ENCODE results near the gene GPR15. TPM values are rescaled to one million over a fixed set of nuclear protein-coding genes. Genes with fewer than 3 reads are reported as not detected.
A peak's percentile ranks its signal among the peaks of the same experiment; 100 is the strongest.

GPR15 gene
- total RNA-seq, 2 experiments from 2014 or later = 1.1 to 1.3 TPM

DNA sequence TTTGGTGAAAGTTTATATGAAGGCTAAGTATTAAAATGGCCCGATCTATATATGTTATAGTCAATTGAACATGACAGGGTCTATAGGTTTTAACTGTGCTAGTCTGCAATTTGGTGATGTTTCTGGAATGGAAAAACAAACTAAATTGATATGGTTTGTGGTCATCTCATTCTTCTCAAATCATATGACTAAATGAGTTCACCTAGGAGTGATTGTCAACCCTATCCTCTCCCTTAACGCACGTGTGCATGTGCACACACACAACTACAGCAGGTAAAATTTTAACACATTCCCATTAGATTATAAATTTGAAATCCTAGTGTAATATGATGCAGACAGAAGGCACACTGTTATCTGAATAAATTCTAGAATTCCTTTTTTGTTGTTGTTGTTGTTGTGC, 18.0 kb upstream of the GPR15 start:
- ChIA-PET POLR2A (interaction anchor here (0.7 kb wide), 1 partner anchor 9 kb away, joined by 3 read pairs; the partner anchor contains the start of gene CLDND1), CTCF (interaction anchor here (0.6 kb wide), 1 partner anchor 10 kb away, joined by 3 read pairs; no protein-coding TSS in a partner anchor)
- intact Hi-C loops (cut with DNase I, micrococcal nuclease) = no loop called here
- peaks cover 38% of the 10 kb centered on the region for H3K4me1 Mint-ChIP-seq
- ATAC-seq = peak; percentile 34
- no peak overlapping the region for H3K4me3 Mint-ChIP-seq
- no peaks in the 10 kb centered on the region for H3K27me3 Mint-ChIP-seq
- no peak for DNase-seq
- H3K9me3 Mint-ChIP-seq (ENCODE audit: low read depth) = no peaks in the 10 kb centered on the region
- peak overlapping the region; percentile 37 for H3K27ac Mint-ChIP-seq
- peaks cover 59% of the 10 kb centered on the region for H3K36me3 Mint-ChIP-seq (ENCODE audit: low read depth)

DNA sequence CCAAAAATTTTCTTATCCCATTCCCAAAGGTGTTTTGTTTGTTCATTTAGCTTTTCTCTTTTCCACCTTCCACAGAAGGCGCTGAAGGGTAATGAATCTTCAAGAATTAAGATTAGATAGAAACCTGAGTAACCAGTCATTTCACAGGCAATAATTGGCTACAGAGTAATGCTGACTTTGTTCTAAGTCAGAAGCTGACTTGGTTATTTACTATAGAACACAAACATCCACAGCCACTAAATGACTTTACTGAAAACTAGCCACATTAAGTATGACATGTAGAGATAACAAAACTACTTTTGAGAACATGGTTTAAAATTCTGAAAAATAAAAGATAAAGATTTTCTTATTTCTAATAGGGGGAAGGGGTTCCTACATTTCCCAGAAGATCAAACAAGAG, 16.8 kb upstream of the GPR15 start:
- peaks cover 67% of the 10 kb centered on the region for H3K36me3 Mint-ChIP-seq (ENCODE audit: low read depth)
- CTCF ChIA-PET = interaction anchor here (0.6 kb wide), 1 partner anchor 219 kb away, joined by 3 read pairs; no protein-coding TSS in a partner anchor
- no peaks in the 10 kb centered on the region for H3K9me3 Mint-ChIP-seq (ENCODE audit: low read depth)
- POLR2A ChIA-PET = no interaction called here
- no peaks in the 10 kb centered on the region for H3K27me3 Mint-ChIP-seq
- H3K4me3 Mint-ChIP-seq = no peak overlapping the region
- peaks cover 49% of the 10 kb centered on the region for H3K4me1 Mint-ChIP-seq
- intact Hi-C loops (cut with DNase I, micrococcal nuclease) = no loop called here
- ATAC-seq (peak; percentile 43), DNase-seq (no peak)
- H3K27ac Mint-ChIP-seq = no peak overlapping the region

DNA sequence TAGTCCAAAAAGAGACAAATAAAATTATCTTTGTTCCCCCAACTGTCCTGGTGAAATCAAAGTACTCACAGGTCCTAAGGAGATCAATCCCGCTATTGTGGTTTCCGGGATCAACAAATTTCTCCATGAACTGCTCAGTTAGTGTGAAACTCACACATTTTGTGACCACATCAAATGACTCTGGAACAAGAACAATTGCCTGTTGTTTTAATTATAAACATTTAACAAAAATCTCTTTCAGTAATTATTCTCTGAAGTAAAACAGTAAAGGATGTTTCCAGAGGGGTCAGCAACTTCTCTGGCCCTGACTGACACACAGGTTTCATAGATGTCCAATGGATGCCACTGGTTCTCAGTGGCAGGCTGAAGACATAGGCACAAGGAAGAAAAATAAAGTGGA, 13.0 kb upstream of the GPR15 start:
- Mint-ChIP-seq H3K27ac (peak overlapping the region; percentile 81), H3K4me1 (peaks cover 67% of the 10 kb centered on the region), H3K36me3 (ENCODE audit: low read depth) (peaks cover 69% of the 10 kb centered on the region), H3K4me3 (peak overlapping the region; percentile 95), H3K27me3 (no peaks in the 10 kb centered on the region), H3K9me3 (ENCODE audit: low read depth) (no peaks in the 10 kb centered on the region)
- CTCF ChIA-PET = interaction anchor here (0.6 to 1.3 kb wide), 2 partner anchors 39 to 1901 kb away, joined by 3 read pairs; no protein-coding TSS in a partner anchor
- POLR2A ChIA-PET = interaction anchor here (0.6 to 1.6 kb wide), 3 partner anchors 38 to 393 kb away, joined by 3 read pairs; partner anchors contain the start of gene CPOX
- DNase-seq (no peak), ATAC-seq (no peak)
- intact Hi-C loops (cut with DNase I, micrococcal nuclease) = no loop called here

DNA sequence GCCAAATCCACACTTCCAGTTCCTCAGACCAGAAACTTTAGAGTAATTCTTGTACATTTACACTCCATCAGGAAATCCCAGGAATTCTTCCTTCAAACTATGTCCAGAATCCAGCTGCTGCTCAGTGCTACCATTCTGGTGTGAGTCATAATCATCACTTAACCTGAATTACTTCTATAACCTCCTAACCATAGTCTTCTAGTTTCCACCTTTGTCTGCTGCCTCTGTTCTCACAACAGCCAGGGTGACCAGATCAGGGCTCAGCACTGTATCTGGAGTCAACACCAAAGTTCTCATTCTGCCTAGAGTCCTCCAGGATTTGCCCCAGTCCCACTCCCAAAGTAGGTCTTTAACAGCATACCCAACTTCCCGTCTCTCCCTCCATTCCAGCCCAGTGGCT, 12.4 kb upstream of the GPR15 start:
- Mint-ChIP-seq H3K27me3 (no peaks in the 10 kb centered on the region), H3K27ac (peak overlapping the region; percentile 81), H3K4me3 (peak overlapping the region; percentile 95), H3K4me1 (peaks cover 69% of the 10 kb centered on the region), H3K36me3 (ENCODE audit: low read depth) (peaks cover 64% of the 10 kb centered on the region), H3K9me3 (ENCODE audit: low read depth) (no peaks in the 10 kb centered on the region)
- POLR2A ChIA-PET = interaction anchor here (0.6 to 1.6 kb wide), 2 partner anchors 38 to 43 kb away, joined by 3 read pairs; no protein-coding TSS in a partner anchor
- peak; percentile 14 for DNase-seq
- CTCF ChIA-PET = interaction anchor here (1.1 kb wide), 1 partner anchor 17 kb away, joined by 3 read pairs; no protein-coding TSS in a partner anchor
- no peak for ATAC-seq
- intact Hi-C loops (cut with DNase I, micrococcal nuclease) = no loop called here

DNA sequence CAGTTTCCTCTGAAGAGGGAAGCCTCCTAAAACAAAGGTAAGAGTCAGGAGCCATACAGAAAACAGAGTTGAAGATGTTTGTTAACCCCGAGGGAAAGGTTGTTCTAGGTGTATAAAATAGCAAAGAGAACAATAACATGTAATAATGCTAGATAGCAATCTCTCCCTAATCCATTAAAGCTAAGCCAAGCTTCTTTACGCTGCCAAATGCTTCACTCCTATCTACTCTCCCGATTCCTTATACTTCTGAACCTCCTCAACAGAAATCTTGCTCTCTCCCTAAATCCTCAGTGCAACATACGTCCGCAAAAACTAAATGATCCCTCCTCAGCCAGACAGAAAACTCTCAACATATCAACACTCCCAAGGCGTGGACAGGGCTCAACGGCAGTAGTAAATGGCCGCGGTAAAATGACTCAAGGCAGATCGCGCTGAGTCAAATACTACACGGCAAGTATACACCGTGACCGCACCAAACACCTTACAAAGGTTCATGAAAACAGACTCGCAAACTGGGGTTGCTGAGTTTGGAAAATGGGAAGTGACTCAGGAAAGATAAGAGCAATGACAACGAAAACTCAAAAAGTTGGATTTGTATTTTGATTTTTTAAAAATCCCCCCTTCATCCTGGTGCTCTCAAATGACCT, 9.8 kb upstream of the GPR15 start:
- Mint-ChIP-seq H3K36me3 (ENCODE audit: low read depth) (peaks cover 47% of the 10 kb centered on the region), H3K4me3 (peak overlapping the region; percentile 95), H3K27ac (peak overlapping the region; percentile 95), H3K27me3 (no peaks in the 10 kb centered on the region), H3K9me3 (ENCODE audit: low read depth) (no peaks in the 10 kb centered on the region), H3K4me1 (peaks cover 65% of the 10 kb centered on the region)
- ATAC-seq (peak; percentile 65), DNase-seq (peak; percentile 78)
- POLR2A ChIA-PET = interaction anchor here (0.6 to 1.6 kb wide), 7 partner anchors 8 to 43 kb away, joined by 3 to 16 read pairs (median 4); no protein-coding TSS in a partner anchor
- CTCF ChIA-PET = interaction anchor here (0.8 to 3.2 kb wide), 6 partner anchors 15 to 76 kb away, joined by 3 to 11 read pairs (median 6); partner anchors contain the start of gene CPOX
- intact Hi-C loops (cut with DNase I, micrococcal nuclease) = loop anchor here (1.0 to 10.0 kb wide), 10 partner anchors 34 to 1295 kb away; partner anchors contain the start of genes CMSS1 (in 2 of the 2), CPOX (in 2 of the 2), ARL6 (in 1 of the 2) and CRYBG3 (in 1 of the 2)

DNA sequence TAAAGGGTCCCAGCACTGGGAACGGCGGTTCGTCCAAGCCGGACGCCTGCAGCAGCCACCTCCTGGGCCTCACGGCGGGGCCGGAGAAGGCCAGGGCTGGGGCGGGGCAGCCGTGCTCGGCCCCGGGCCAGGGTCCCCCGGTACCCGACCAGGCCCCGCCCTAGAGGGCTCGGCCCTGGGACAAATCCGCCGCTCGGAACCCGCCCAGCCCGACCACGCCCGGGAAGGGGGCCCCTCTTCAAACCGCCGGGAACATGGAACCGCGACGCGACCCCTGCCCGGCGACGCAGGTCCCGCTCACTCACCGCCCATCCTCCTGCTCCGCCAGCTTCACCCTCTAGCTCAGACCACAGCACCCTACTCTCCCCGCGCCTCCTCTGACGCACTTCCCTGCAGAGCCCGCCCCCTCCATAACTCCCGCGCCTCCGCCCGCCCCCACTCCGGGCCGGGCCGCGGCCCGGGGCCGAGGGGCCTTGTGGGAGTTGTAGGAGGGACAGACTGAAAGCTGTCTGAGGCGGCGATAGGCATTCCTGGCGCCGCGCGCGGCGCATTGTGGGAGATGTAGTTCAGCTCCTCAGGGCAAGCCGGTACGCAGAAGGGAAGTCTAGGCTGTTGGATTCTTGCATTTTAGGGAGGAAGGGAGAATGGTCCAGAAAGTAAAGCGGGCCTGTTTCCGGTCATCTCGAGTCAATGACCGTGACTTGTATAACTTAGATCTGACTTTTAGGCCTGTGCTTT, 9.1 kb upstream of the GPR15 start, which contains the start of gene CLDND1:
Gene CLDND1 (minus strand): TSS at position 359 of the 738 bp plus-strand sequence. CDS start 1,478 bp downstream, outside the sequence.
- peak; percentile 97 for DNase-seq

DNA sequence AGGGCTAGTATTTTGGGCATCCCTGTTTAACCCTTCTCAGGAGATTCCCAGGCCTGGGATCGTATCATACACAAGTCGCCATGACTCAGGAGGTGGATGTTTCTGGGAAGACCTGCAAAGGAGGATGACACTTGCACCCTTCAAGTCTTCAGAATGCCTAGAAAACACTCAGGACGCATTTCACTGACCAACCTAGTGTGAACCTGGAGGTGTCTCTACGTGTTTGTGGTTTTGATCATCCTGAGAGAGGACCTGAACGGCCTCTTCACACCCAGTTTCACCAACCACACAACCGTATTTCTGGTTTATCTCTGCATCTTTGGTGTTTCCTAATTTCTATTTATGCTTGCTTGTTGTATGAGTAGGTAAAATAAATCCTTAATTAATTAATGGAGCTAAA, 6.3 kb upstream of the GPR15 start:
- intact Hi-C loops (cut with DNase I, micrococcal nuclease) = loop anchor here (5.0 to 10.0 kb wide), 3 partner anchors 377 to 701 kb away; partner anchors contain the start of genes CRYBG3 (in 1 of the 2) and DCBLD2 (in 1 of the 2)
- no peak for DNase-seq

More for the DNA sequence above, 9.1 kb upstream of the GPR15 start, which contains the start of gene CLDND1:
- ATAC-seq = peak; percentile 94
- intact Hi-C loops (cut with DNase I, micrococcal nuclease) = loop anchor here (1.0 to 10.0 kb wide), 11 partner anchors 14 to 1295 kb away; partner anchors contain the start of genes CMSS1 (in 2 of the 2), CPOX (in 2 of the 2), ARL6 (in 1 of the 2) and CRYBG3 (in 1 of the 2)
- ChIA-PET POLR2A (interaction anchor here (0.6 to 1.6 kb wide), 10 partner anchors 9 to 485 kb away, joined by 3 to 16 read pairs (median 4); partner anchors contain the start of genes CPOX and GPR15), CTCF (interaction anchor here (0.5 to 3.2 kb wide), 10 partner anchors 10 to 186 kb away, joined by 3 to 11 read pairs (median 4); partner anchors contain the start of gene CPOX)
- Mint-ChIP-seq H3K4me1 (peaks cover 66% of the 10 kb centered on the region), H3K27me3 (no peaks in the 10 kb centered on the region), H3K27ac (peak within 1 kb of the TSS; percentile 95), H3K9me3 (ENCODE audit: low read depth) (no peaks in the 10 kb centered on the region), H3K4me3 (peak within 1 kb of the TSS; percentile 95), H3K36me3 (ENCODE audit: low read depth) (peaks cover 45% of the 10 kb centered on the region)

DNA sequence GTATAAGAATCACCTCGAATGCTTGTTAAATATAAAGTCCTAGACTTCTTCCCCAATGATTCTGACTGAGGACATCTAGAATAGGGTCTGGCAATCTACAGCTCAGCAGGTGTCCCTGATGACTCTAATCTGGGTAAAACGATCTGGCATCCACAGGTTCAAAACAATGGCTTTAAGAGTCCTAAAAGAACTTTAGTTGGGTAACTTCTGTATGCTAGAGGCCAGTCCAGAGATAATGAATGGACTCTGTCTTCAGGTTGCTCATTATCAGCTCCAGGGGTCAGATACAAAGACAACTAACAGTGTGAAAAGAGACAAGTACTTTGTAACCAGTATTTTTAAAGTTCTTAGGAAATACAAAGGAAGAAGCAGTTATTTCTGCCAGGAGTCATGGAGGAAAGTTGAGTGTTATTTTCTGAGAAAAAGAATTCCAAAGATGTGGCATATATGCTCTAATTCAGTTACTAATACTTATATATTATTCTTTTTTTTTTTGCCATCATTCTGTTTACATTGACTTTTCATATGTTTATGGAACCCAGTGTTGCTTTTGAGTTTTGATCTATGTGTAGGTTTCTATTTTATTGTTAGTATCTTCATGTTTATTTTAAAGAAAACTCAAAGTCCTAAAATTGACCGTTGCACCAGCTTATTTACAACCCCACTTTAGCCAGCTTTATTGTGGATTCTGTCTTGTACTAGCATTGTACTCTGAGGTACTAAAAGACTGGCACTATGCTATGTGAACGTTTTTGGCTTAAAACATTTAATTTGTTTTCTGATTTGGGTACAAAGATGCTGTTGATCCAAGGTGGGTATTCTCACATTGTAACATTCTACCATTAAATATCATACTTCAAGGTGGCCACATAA, 3.1 kb upstream of the GPR15 start:
- ATAC-seq = no peak
- POLR2A ChIA-PET = no interaction called here
- CTCF ChIA-PET = no interaction called here

More for the DNA sequence above, 6.3 kb upstream of the GPR15 start:
- peaks cover 42% of the 10 kb centered on the region for H3K4me1 Mint-ChIP-seq
- ChIA-PET CTCF (no interaction called here), POLR2A (no interaction called here)
- no peak for ATAC-seq
- H3K27me3 Mint-ChIP-seq = peaks cover 3% of the 10 kb centered on the region
- no peak overlapping the region for H3K27ac Mint-ChIP-seq
- H3K4me3 Mint-ChIP-seq = no peak overlapping the region
- no peaks in the 10 kb centered on the region for H3K9me3 Mint-ChIP-seq (ENCODE audit: low read depth)
- peaks cover 23% of the 10 kb centered on the region for H3K36me3 Mint-ChIP-seq (ENCODE audit: low read depth)

DNA sequence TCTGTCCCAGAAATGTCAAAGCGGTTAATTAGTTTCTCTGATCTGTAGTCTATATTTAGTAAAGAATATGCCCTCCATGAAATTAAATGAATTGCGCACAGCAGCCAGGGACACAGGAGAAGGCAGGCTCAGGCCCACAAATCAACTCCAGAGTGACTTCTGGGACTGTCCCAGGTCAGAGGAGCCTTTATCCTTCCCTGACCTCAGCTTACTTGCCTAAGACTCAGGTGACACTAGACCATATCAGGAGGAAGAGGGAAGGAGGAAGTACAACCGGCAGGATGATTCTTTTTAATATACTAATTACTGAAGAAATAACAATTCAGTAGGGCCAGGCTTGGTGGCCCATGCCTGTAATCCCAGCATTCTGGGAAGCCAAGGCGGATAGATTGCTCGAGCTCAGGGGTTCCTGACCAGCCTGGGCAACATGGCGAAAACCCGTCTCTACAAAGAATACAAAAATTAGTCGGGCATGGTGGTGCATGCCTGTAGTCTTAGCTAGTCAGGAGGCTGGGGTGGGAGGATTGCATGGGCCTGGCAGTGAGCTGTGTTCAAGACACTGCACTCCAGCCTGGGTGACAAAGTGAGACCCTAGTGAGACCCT, 1.8 kb upstream of the GPR15 start:
- H3K9me3 Mint-ChIP-seq (ENCODE audit: low read depth) = no peaks in the 10 kb centered on the region
- no peak overlapping the region for H3K4me3 Mint-ChIP-seq
- ATAC-seq (no peak), DNase-seq (no peak)
- peaks cover 3% of the 10 kb centered on the region for H3K27me3 Mint-ChIP-seq
- H3K4me1 Mint-ChIP-seq = peaks cover 39% of the 10 kb centered on the region
- H3K27ac Mint-ChIP-seq = no peak overlapping the region
- ChIA-PET CTCF (interaction anchor here (0.9 kb wide), 1 partner anchor 28 kb away, joined by 5 read pairs; no protein-coding TSS in a partner anchor), POLR2A (no interaction called here)
- H3K36me3 Mint-ChIP-seq (ENCODE audit: low read depth) = peaks cover 19% of the 10 kb centered on the region
- intact Hi-C loops (cut with DNase I, micrococcal nuclease) = loop anchor here (5.0 to 10.0 kb wide), 3 partner anchors 372 to 705 kb away; partner anchors contain the start of genes CRYBG3 (in 1 of the 2) and DCBLD2 (in 1 of the 2)

More for the DNA sequence above, 3.1 kb upstream of the GPR15 start:
- intact Hi-C loops (cut with DNase I, micrococcal nuclease) = loop anchor here (5.0 to 10.0 kb wide), 3 partner anchors 374 to 704 kb away; partner anchors contain the start of genes CRYBG3 (in 1 of the 2) and DCBLD2 (in 1 of the 2)
- H3K9me3 Mint-ChIP-seq (ENCODE audit: low read depth) = no peaks in the 10 kb centered on the region
- H3K27ac Mint-ChIP-seq = peak overlapping the region; percentile 34
- peaks cover 19% of the 10 kb centered on the region for H3K36me3 Mint-ChIP-seq (ENCODE audit: low read depth)
- H3K4me1 Mint-ChIP-seq = peaks cover 49% of the 10 kb centered on the region
- DNase-seq = no peak
- H3K4me3 Mint-ChIP-seq = no peak overlapping the region
- peaks cover 3% of the 10 kb centered on the region for H3K27me3 Mint-ChIP-seq

DNA sequence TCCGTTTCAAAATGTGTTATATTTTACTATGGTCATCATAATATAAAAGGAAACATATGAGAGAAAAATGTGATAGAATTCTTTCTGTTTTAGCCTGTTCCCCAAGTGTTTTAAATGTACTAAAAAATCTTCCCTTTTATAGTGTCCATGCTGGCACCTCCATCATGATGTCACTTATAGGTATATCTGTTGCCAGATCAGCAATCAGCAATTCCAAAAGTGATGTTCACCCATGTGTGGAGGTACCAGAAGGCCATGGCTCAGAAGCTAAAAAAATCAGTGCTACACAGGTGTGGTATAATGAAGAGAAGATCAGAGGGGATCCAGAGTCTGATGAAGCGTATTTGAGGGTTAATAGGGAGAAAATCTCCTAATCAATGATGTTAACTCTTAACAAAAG, 1.1 kb upstream of the GPR15 start:
- Mint-ChIP-seq H3K9me3 (ENCODE audit: low read depth) (no peaks in the 10 kb centered on the region), H3K27me3 (peaks cover 3% of the 10 kb centered on the region), H3K4me1 (peaks cover 33% of the 10 kb centered on the region), H3K27ac (peak overlapping the region; percentile 11), H3K36me3 (ENCODE audit: low read depth) (peaks cover 17% of the 10 kb centered on the region), H3K4me3 (peak overlapping the region; percentile 15)
- DNase-seq = no peak
- POLR2A ChIA-PET = no interaction called here
- intact Hi-C loops (cut with DNase I, micrococcal nuclease) = no loop called here
- CTCF ChIA-PET = interaction anchor here (0.9 kb wide), 1 partner anchor 28 kb away, joined by 5 read pairs; no protein-coding TSS in a partner anchor
- no peak for ATAC-seq

Measured in activated CD4-positive, alpha-beta T cell treated with anti-CD3 and anti-CD28 coated beads for 36 hours (primary cell).